Measurements from ENCODE around the gene PIEZO1. TPM values are rescaled to one million over a fixed set of nuclear protein-coding genes. Genes with fewer than 3 reads are reported as not detected.

PIEZO1 gene
- total RNA-seq, 1 donor from 2014 or later: 247 TPM

DNA sequence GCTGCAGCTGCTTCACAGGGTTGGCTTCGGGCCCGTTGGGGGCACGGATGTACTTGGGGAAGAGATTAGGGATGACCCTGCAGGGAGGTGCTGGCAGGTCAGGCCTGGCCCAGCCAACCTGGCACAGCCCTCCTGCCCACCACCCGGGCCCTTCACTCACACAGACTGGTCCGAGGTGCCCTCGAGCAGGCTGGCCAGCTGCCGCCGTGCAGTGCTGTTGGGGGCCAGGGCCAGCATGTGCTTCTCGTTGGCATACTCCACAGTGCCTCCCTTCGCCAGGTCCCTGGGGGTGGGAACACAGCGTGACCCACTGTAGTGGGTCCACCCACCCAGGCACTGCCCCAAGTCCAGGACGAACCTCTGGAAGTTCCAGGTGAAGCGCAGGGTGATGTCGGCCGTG is 68.8 kb downstream of the PIEZO1 start:
- Histone ChIP-seq H3K36me3 (ENCODE audit: insufficient read depth, low read length) (peaks cover 17% of the 10 kb centered on the region), H3K4me2 (ENCODE audit: low read length) (no peak overlapping the region), H3K4me1 (ENCODE audit: insufficient read depth, low read length) (no peaks in the 10 kb centered on the region), H3K9ac (ENCODE audit: low read length) (no peak overlapping the region), H3K27ac (ENCODE audit: low read depth, low read length) (no peak overlapping the region), H3K27me3 (ENCODE audit: insufficient read depth, low read length) (no peaks in the 10 kb centered on the region), H3K9me3 (ENCODE audit: insufficient read depth, low read depth, low read length) (no peaks in the 10 kb centered on the region), H4K20me1 (ENCODE audit: insufficient read depth, low read length) (peaks cover 66% of the 10 kb centered on the region), H3K79me2 (ENCODE audit: insufficient read depth, low read length) (peaks cover 24% of the 10 kb centered on the region), H3K4me3 (ENCODE audit: insufficient read depth, low read depth, low read length) (no peak overlapping the region), H2AFZ (ENCODE audit: low read depth, low read length) (no peak overlapping the region)
- H3K36me3 Mint-ChIP-seq (ENCODE audit: low read depth, unreplicated experiment): peaks cover 16% of the 10 kb centered on the region
- no peaks in the 10 kb centered on the region for H3K27me3 Mint-ChIP-seq (ENCODE audit: low read depth, unreplicated experiment)
- TF ChIP-seq EZH2 (IDR thresholded peaks at IDR 0.05; ENCODE audit: insufficient read depth, low read length): no peak
- TF ChIP-seq, protein P1, sequence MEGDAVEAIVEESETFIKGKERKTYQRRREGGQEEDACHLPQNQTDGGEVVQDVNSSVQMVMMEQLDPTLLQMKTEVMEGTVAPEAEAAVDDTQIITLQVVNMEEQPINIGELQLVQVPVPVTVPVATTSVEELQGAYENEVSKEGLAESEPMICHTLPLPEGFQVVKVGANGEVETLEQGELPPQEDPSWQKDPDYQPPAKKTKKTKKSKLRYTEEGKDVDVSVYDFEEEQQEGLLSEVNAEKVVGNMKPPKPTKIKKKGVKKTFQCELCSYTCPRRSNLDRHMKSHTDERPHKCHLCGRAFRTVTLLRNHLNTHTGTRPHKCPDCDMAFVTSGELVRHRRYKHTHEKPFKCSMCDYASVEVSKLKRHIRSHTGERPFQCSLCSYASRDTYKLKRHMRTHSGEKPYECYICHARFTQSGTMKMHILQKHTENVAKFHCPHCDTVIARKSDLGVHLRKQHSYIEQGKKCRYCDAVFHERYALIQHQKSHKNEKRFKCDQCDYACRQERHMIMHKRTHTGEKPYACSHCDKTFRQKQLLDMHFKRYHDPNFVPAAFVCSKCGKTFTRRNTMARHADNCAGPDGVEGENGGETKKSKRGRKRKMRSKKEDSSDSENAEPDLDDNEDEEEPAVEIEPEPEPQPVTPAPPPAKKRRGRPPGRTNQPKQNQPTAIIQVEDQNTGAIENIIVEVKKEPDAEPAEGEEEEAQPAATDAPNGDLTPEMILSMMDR (IDR thresholded peaks at IDR 0.05; ENCODE audit: insufficient read depth, low read depth, low read length): no peak
- no peaks in the 10 kb centered on the region for H3K9me3 Mint-ChIP-seq (ENCODE audit: unreplicated experiment)
- no peaks in the 10 kb centered on the region for H3K4me1 Mint-ChIP-seq (ENCODE audit: low read depth, unreplicated experiment)
- FAIRE-seq: no peak
- H3K4me3 Mint-ChIP-seq (ENCODE audit: unreplicated experiment): no peak overlapping the region
- DNase-seq (ENCODE audit: low read depth): no peak
- no peak overlapping the region for H3K27ac Mint-ChIP-seq (ENCODE audit: unreplicated experiment)

- H3K27me3 ChIP-seq (ENCODE audit: insufficient read depth, low read length): no peaks in the 10 kb centered on the region
- no peak overlapping the region for H3K4me2 ChIP-seq (ENCODE audit: low read length)
- H2AFZ ChIP-seq (ENCODE audit: low read depth, low read length): no peak overlapping the region
- no peak overlapping the region for H3K27ac ChIP-seq (ENCODE audit: low read depth, low read length)
- FAIRE-seq (no peak), DNase-seq (ENCODE audit: low read depth) (no peak)
- Mint-ChIP-seq H3K4me1 (ENCODE audit: low read depth, unreplicated experiment) (no peaks in the 10 kb centered on the region), H3K36me3 (ENCODE audit: low read depth, unreplicated experiment) (peaks cover 16% of the 10 kb centered on the region), H3K27ac (ENCODE audit: unreplicated experiment) (no peak overlapping the region), H3K4me3 (ENCODE audit: unreplicated experiment) (no peak overlapping the region), H3K27me3 (ENCODE audit: low read depth, unreplicated experiment) (no peaks in the 10 kb centered on the region), H3K9me3 (ENCODE audit: unreplicated experiment) (no peaks in the 10 kb centered on the region)
- H3K36me3 ChIP-seq (ENCODE audit: insufficient read depth, low read length): peaks cover 17% of the 10 kb centered on the region
- TF ChIP-seq, protein P1 (IDR thresholded peaks at IDR 0.05; ENCODE audit: insufficient read depth, low read depth, low read length): no peak
- TF ChIP-seq EZH2 (IDR thresholded peaks at IDR 0.05; ENCODE audit: insufficient read depth, low read length): no peak
- peaks cover 30% of the 10 kb centered on the region for H3K79me2 ChIP-seq (ENCODE audit: insufficient read depth, low read length)
- no peaks in the 10 kb centered on the region for H3K4me1 ChIP-seq (ENCODE audit: insufficient read depth, low read length)
- H4K20me1 ChIP-seq (ENCODE audit: insufficient read depth, low read length): peaks cover 72% of the 10 kb centered on the region
- no peak overlapping the region for H3K4me3 ChIP-seq (ENCODE audit: insufficient read depth, low read depth, low read length)
- no peak overlapping the region for H3K9ac ChIP-seq (ENCODE audit: low read length)
- no peaks in the 10 kb centered on the region for H3K9me3 ChIP-seq (ENCODE audit: insufficient read depth, low read depth, low read length)
Observed at GRCh38 chr16:88715312-88716190, 69.5 kb downstream of the PIEZO1 start.

Measured in astrocyte (in vitro differentiated cells and primary cell).